Activated T-helper 2 cell treated with anti-CD3 and anti-CD28 coated beads, Interferon-gamma antibody, Interleukin-2, Interleukin-4, amounts not matched to agents 10 μg/mL and 5 μg/mL and 100 μg/mL, durations not matched to agents 14 hours and 24 hours and 36 hours (primary cell): ENCODE measurements around the gene IRAK4. TPM values are rescaled to one million over a fixed set of nuclear protein-coding genes. Genes with fewer than 3 reads are reported as not detected.
A peak's percentile ranks its signal among the peaks of the same experiment; 100 is the strongest.
"Not testable (repeated sequence)": the region's sequence is repeated elsewhere in the genome, so short reads cannot be mapped to it uniquely, and the experiment has no call there.

Experiments used
- DNase-seq: peaks from one replicate; pipeline ENCODE4 v3.0.0; 2021; ENCODE audit warnings: low spot score
- H3K27ac Mint-ChIP-seq: one replicate; pipeline ENCODE4 v1.8.0; 2021; ENCODE audit warnings: mixed read lengths
- H3K27me3 Mint-ChIP-seq: one replicate; pipeline ENCODE4 v1.8.0; 2021; ENCODE audit warnings: low read depth, mixed read lengths
- H3K36me3 Mint-ChIP-seq: one replicate; pipeline ENCODE4 v1.8.0; 2021; ENCODE audit warnings: low read depth, mixed read lengths
- H3K4me1 Mint-ChIP-seq: one replicate; pipeline ENCODE4 v1.8.0; 2021; ENCODE audit warnings: low read depth, mixed read lengths
- H3K4me3 Mint-ChIP-seq: one replicate; pipeline ENCODE4 v1.8.0; 2021; ENCODE audit warnings: low read depth, mild to moderate bottlenecking, moderate library complexity, mixed read lengths
- H3K9me3 Mint-ChIP-seq: one replicate; pipeline ENCODE4 v1.8.0; 2021; ENCODE audit warnings: mixed read lengths
- intact Hi-C: fragments of 100-400 bp; cut with micrococcal nuclease; formaldehyde crosslinking; loops from one replicate; pipeline ENCODE4 v1.15.1; 2023
- total RNA-seq: library from RNA; stranded (reverse); gene quantifications from 2 replicates; pipeline ENCODE4 v1.2.3, GENCODE V29; 2022

IRAK4 gene
- total RNA-seq, 1 donor from 2014 or later: 26.5 TPM

- Mint-ChIP-seq H3K36me3 (peaks cover 62% of the 10 kb centered on the region), H3K4me3 (no peak overlapping the region), H3K9me3 (peaks cover 5% of the 10 kb centered on the region), H3K27ac (no peak overlapping the region), H3K27me3 (no peaks in the 10 kb centered on the region), H3K4me1 (peaks cover 11% of the 10 kb centered on the region)
- intact Hi-C loops: no loop called here
- DNase-seq: no peak
Measured at GRCh38 chr12:43749016-43749415, 9.7 kb upstream of the IRAK4 start.

GRCh38 chr12:43750814-43751213 is 7.9 kb upstream of the IRAK4 start:
- DNase-seq: no peak
- H3K27ac Mint-ChIP-seq: no peak overlapping the region
- peaks cover 9% of the 10 kb centered on the region for H3K9me3 Mint-ChIP-seq
- no peaks in the 10 kb centered on the region for H3K27me3 Mint-ChIP-seq
- no peak overlapping the region for H3K4me3 Mint-ChIP-seq
- peaks cover 19% of the 10 kb centered on the region for H3K4me1 Mint-ChIP-seq
- peaks cover 64% of the 10 kb centered on the region for H3K36me3 Mint-ChIP-seq
- intact Hi-C loops: no loop called here

GRCh38 chr12:43751360-43751759 is 7.4 kb upstream of the IRAK4 start:
- intact Hi-C loops: not testable (repeated sequence)

DNA sequence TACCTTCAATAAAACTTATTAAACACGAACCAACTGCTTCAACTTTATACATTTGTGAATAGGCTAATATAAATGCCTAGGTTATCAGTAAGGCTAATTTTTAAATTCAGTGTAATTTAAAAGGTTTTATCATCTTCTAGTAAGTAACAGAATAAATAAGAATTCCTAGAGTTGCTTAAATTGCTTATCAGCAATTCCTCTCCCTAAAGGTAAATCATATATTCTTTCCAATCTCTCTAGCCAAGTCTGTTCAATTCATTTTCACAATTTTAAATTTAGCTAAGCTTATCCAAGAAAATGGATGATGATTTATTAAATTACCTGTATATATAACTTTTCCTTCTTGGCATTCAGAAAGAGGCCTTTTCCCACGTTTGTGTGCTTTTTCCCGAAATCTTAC is 4.7 kb upstream of the IRAK4 start:
- Mint-ChIP-seq H3K27ac (no peak overlapping the region), H3K4me1 (peaks cover 37% of the 10 kb centered on the region), H3K4me3 (no peak overlapping the region), H3K9me3 (peaks cover 9% of the 10 kb centered on the region), H3K36me3 (peaks cover 68% of the 10 kb centered on the region), H3K27me3 (no peaks in the 10 kb centered on the region)
- no peak for DNase-seq
- intact Hi-C loops: no loop called here

More at GRCh38 chr12:43751360-43751759, 7.4 kb upstream of the IRAK4 start:
- Mint-ChIP-seq H3K36me3 (peaks cover 65% of the 10 kb centered on the region), H3K4me1 (peaks cover 23% of the 10 kb centered on the region)
- not testable (repeated sequence) for H3K27me3 Mint-ChIP-seq, DNase-seq, H3K9me3 Mint-ChIP-seq, H3K4me3 Mint-ChIP-seq, H3K27ac Mint-ChIP-seq

DNA sequence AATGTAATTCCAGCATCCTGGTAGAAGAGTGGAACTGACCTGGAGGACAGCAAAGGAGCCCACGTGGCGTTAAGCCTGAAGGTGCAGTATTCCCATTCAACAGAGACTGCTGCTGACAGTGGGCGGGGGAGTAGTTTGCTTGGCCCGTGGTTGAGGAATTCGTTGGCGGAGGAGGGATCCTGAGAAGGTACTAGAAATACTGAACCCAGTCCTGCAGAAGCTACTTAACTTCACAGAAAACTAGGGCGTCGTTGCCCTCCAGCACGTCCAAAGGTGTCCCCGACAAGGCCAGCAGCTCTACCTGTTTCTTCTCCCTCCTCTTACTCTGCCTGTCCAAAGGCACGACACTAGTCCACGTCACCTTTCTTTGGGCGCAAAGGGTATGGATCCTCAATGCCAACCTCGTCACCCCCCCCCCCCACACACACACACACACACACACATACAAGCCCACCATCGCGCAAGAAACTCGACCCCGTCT is 464 bp upstream of the IRAK4 start:
- H3K4me3 Mint-ChIP-seq: peak overlapping the region; percentile 96
- peaks cover 43% of the 10 kb centered on the region for H3K36me3 Mint-ChIP-seq
- DNase-seq: peak; percentile 11
- peak overlapping the region; percentile 97 for H3K27ac Mint-ChIP-seq
- intact Hi-C loops: loop anchor here (1.0 to 5.0 kb wide), 3 partner anchors 48 to 1969 kb away; partner anchors contain the start of genes ARID2, TMEM117 and TWF1
- peaks cover 4% of the 10 kb centered on the region for H3K9me3 Mint-ChIP-seq
- H3K27me3 Mint-ChIP-seq: no peaks in the 10 kb centered on the region
- H3K4me1 Mint-ChIP-seq: peaks cover 54% of the 10 kb centered on the region

DNA sequence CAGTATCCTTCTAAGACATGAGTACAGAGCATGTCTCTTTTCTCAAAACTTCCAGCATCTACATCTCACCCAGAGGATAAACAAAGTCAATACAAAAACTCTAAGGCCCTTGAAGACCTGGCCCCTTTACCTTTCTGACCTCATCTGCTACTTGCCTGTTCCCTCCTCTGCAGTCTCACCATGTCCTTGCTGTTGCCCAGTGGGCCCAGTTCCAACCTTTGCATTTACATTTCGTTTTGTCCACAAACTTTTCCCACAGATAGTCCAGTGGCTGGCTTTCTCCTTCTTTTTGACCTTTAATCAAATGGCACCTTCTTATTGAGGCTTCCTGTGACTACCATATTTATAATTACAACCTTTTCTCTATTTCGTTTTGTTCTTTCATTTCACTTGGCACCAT is 1.6 kb downstream of the IRAK4 start:
- peaks cover 32% of the 10 kb centered on the region for H3K36me3 Mint-ChIP-seq
- peak overlapping the region; percentile 96 for H3K4me3 Mint-ChIP-seq
- no peak for DNase-seq
- no peaks in the 10 kb centered on the region for H3K9me3 Mint-ChIP-seq
- intact Hi-C loops: no loop called here
- H3K27me3 Mint-ChIP-seq: no peaks in the 10 kb centered on the region
- H3K4me1 Mint-ChIP-seq: peaks cover 47% of the 10 kb centered on the region
- H3K27ac Mint-ChIP-seq: peak overlapping the region; percentile 77

DNA sequence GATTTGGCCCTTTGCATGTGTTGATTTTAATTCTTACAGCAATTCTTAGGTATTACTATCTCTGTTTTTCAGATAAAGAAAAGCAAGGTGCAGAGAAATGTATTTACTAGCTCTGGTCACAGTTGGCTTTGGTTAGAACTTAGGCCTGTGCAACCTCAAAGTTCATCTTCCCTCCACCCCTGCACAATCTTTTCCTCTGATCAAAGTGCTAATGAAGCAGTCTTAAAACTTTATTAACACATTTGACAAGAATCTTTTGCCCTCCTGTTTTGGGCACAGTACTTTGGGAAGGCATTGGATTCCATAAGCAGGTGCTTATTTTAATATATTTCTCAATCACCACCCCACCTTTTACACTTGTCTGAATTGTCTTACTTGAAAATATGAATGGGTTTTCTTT is 2.7 kb downstream of the IRAK4 start:
- Mint-ChIP-seq H3K4me1 (peaks cover 38% of the 10 kb centered on the region), H3K36me3 (peaks cover 22% of the 10 kb centered on the region), H3K27me3 (no peaks in the 10 kb centered on the region), H3K9me3 (no peaks in the 10 kb centered on the region), H3K27ac (no peak overlapping the region), H3K4me3 (peak overlapping the region; percentile 20)
- intact Hi-C loops: no loop called here
- no peak for DNase-seq

DNA sequence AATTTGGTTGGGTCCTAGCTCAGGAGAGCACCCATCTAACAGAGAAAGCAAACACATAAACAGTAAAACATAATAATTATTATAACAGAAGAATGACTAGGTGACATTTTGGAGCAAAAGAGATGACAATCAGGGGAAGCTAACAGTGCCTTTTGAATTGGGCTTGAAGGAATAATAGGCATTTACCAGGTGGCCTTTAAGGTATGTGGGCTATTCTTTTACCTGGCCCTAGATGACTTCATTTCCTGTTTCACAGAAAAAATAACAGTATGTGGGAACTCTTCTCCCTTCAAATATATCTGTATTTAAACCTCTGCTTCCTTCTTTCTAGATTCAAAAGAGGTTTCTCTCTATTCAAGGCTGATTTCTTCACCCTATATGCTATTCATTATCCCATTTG is 3.8 kb downstream of the IRAK4 start:
- intact Hi-C loops: no loop called here
- Mint-ChIP-seq H3K9me3 (no peaks in the 10 kb centered on the region), H3K4me1 (peaks cover 31% of the 10 kb centered on the region), H3K27ac (no peak overlapping the region), H3K27me3 (no peaks in the 10 kb centered on the region), H3K36me3 (peaks cover 17% of the 10 kb centered on the region), H3K4me3 (no peak overlapping the region)
- DNase-seq: no peak

DNA sequence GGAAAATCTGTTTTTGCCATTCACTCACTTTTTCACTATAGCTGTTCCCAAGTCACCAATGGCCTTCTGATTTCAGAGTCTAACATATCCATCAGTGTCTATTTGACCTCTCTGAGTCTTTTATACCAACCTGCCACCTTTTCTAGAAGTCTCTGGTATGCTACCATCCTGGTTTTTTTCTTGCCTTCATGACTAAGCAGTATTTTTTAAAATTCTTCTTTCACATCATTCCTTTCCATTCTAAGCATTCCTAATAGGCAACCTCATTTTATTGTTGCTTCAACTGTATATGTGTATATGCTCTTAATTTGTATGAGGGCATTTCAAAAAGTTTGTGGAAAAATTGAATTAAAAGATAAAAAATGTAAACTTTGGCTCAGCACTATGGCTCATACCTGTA is 5.0 kb downstream of the IRAK4 start:
- H3K9me3 Mint-ChIP-seq: no peaks in the 10 kb centered on the region

GRCh38 chr12:43764528-43764927 is 5.8 kb downstream of the IRAK4 start:
- DNase-seq: no peak
- H3K4me1 Mint-ChIP-seq: peaks cover 25% of the 10 kb centered on the region
- H3K9me3 Mint-ChIP-seq: no peaks in the 10 kb centered on the region
- no peak overlapping the region for H3K27ac Mint-ChIP-seq
- peaks cover 34% of the 10 kb centered on the region for H3K36me3 Mint-ChIP-seq
- H3K27me3 Mint-ChIP-seq: no peaks in the 10 kb centered on the region
- intact Hi-C loops: no loop called here
- no peak overlapping the region for H3K4me3 Mint-ChIP-seq

More for the DNA sequence above, 5.0 kb downstream of the IRAK4 start:
- Mint-ChIP-seq H3K4me3 (no peak overlapping the region), H3K36me3 (peaks cover 27% of the 10 kb centered on the region), H3K27ac (no peak overlapping the region), H3K4me1 (peaks cover 26% of the 10 kb centered on the region), H3K27me3 (no peaks in the 10 kb centered on the region)
- DNase-seq: no peak
- intact Hi-C loops: no loop called here

DNA sequence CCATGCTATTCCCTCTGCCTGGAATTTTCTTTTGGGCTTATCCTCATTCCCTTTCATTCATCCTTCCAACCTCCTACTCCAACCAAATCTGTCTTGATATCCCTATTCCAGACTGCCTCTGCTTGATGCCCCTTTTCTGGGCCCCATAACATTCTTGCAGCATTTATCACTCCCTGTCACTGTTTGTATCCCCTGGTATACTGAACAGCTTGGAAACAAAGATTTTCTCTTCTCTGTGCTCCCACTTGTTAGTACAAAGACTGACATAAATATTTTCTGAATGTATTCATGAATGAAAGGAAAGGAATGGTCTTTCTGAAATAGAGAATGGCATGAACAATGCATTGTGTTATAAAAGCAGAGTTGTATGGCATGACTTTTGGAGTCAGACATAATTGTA is 7.5 kb downstream of the IRAK4 start:
- Mint-ChIP-seq H3K36me3 (peaks cover 44% of the 10 kb centered on the region), H3K27ac (no peak overlapping the region), H3K4me3 (no peak overlapping the region), H3K27me3 (no peaks in the 10 kb centered on the region), H3K9me3 (no peaks in the 10 kb centered on the region), H3K4me1 (peaks cover 16% of the 10 kb centered on the region)
- no peak for DNase-seq
- intact Hi-C loops: no loop called here

- H3K4me1 Mint-ChIP-seq: no peaks in the 10 kb centered on the region
- no peak for DNase-seq
- H3K36me3 Mint-ChIP-seq: peaks cover 32% of the 10 kb centered on the region
- intact Hi-C loops: loop anchor here (1.0 kb wide), 1 partner anchor 106 kb away; no protein-coding TSS in a partner anchor
- H3K9me3 Mint-ChIP-seq: no peaks in the 10 kb centered on the region
- no peak overlapping the region for H3K27ac Mint-ChIP-seq
- H3K27me3 Mint-ChIP-seq: no peaks in the 10 kb centered on the region
- H3K4me3 Mint-ChIP-seq: no peak overlapping the region
Measured at GRCh38 chr12:43776498-43776897, 17.7 kb downstream of the IRAK4 start.

- Mint-ChIP-seq H3K27ac (no peak overlapping the region), H3K27me3 (no peaks in the 10 kb centered on the region), H3K36me3 (peaks cover 47% of the 10 kb centered on the region), H3K9me3 (no peaks in the 10 kb centered on the region), H3K4me3 (no peak overlapping the region), H3K4me1 (no peaks in the 10 kb centered on the region)
- intact Hi-C loops: no loop called here
- no peak for DNase-seq
Measured at GRCh38 chr12:43786899-43787693, 28.3 kb downstream of the IRAK4 start.
